Measurements from ENCODE around the gene PDCD10.

PDCD10 gene

GRCh38 chr3:167644611-167645010 is 90.1 kb downstream of the PDCD10 start:
- Mint-ChIP-seq H3K4me3 (no peak overlapping the region), H3K27ac (no peak overlapping the region), H3K9me3 (no peaks in the 10 kb centered on the region), H3K36me3 (ENCODE audit: low read depth) (no peaks in the 10 kb centered on the region), H3K4me1 (ENCODE audit: low read depth) (no peaks in the 10 kb centered on the region), H3K27me3 (ENCODE audit: low read depth) (no peaks in the 10 kb centered on the region)

Measured in T-helper 1 cell treated with Interleukin-12 subunit alpha and Interleukin-12 subunit beta and Interleukin-4 antibody, amounts not matched to agents 30 μg/mL and 1 μg/mL, for 36 hours (primary cell).